Thyroid gland (tissue), 4 donors: ENCODE measurements around the gene APCDD1L. TPM values are rescaled to one million over a fixed set of nuclear protein-coding genes. Genes with fewer than 3 reads are reported as not detected.

Source experiments
- DNase-seq, 2 donors: peaks; one replicate each; pipeline ENCODE4 v3.0.0-alpha.2; 2019
- H3K27ac ChIP-seq, 3 donors: fragments of 200-600 bp; sonication (generic); 1 replicate in 2 of 3; 2 replicates in 1 of 3; pipeline ENCODE4 v1.5.1; 2016 to 2019; ENCODE audit warnings: mild to moderate bottlenecking in 1 of 3, moderate library complexity in 1 of 3
- H3K27me3 ChIP-seq: fragments of 200-600 bp; sonication (generic); one replicate; pipeline ENCODE4 v1.5.1; 2019
- H3K36me3 ChIP-seq, 2 donors: fragments of 200-600 bp; sonication (generic); one replicate each; pipeline ENCODE4 v1.5.1; 2016 to 2019
- H3K4me1 ChIP-seq, 2 donors: fragments of 200-600 bp; sonication (generic); one replicate each; pipeline ENCODE4 v1.5.1; 2017 to 2019
- H3K4me3 ChIP-seq, 3 donors: fragments of 200-600 bp; sonication (generic); replicated peaks in 1 of 3; 1 replicate in 2 of 3; 2 replicates in 1 of 3; pipeline ENCODE4 v1.5.1; 2016; ENCODE audit warnings: mild to moderate bottlenecking in 1 of 3
- H3K9me3 ChIP-seq: fragments of 200-600 bp; sonication (generic); one replicate; pipeline ENCODE4 v1.5.1; 2017
- CTCF ChIP-seq, 6 experiments: fragments of 200-600 bp in 3 of 6; fragments of 450-650 bp in 3 of 6; sonication (generic) in 3 of 6; IDR thresholded peaks; one replicate each; pipeline ENCODE4 v1.5.1; 2016 to 2019; ENCODE audit warnings: antibody characterized with exemption in 6 of 6, mild to moderate bottlenecking in 2 of 6, inconsistent platforms in 1 of 6, moderate library complexity in 1 of 6
- POLR2A ChIP-seq, 2 donors: fragments of 450-650 bp; IDR thresholded peaks; one replicate each; pipeline ENCODE4 v1.6.1; 2017; ENCODE audit warnings: antibody characterized with exemption in 2 of 2, mild to moderate bottlenecking in 2 of 2, moderate library complexity in 1 of 2
- WGBS, 2 donors: methylation state at CpG; one replicate each; pipeline ENCODE4 v1.1.5; 2017; 5-methylcytosine and 5-hydroxymethylcytosine counted together
- intact Hi-C: fragments of 100-400 bp; cut with DNase I; formaldehyde crosslinking; loops from one replicate; pipeline ENCODE4 v1.15.1; 2023
- total RNA-seq, 4 donors: library from RNA; depleted of rRNA; stranded (reverse); fragments of >200 nt; gene quantifications; one replicate each; pipeline ENCODE4 v1.2.3, GENCODE V29; 2016

APCDD1L gene
- total RNA-seq, 4 donors from 2014 or later: 0.11 TPM; not detected in 3

- H3K36me3 ChIP-seq: peaks cover 7 to 16% of the 10 kb centered on the region in 2 donors
- no peaks in the 10 kb centered on the region for H3K27me3 ChIP-seq
- no peak overlapping the region for H3K4me3 ChIP-seq
- no peak overlapping the region for H3K27ac ChIP-seq
- no peak for DNase-seq
- peaks cover 4 to 23% of the 10 kb centered on the region in 2 donors for H3K4me1 ChIP-seq
- no peaks in the 10 kb centered on the region for H3K9me3 ChIP-seq
- intact Hi-C loops: loop anchor here (5.0 kb wide), 1 partner anchor 208 kb away; no protein-coding TSS in a partner anchor
- 93 to 94% methylated on average over 5 of the region's 5 CpGs for WGBS, 2 donors
- TF ChIP-seq CTCF (IDR thresholded peaks at IDR 0.05): no peak
- TF ChIP-seq POLR2A (IDR thresholded peaks at IDR 0.05): no peak
Observed at GRCh38 chr20:58444746-58445255, 70.4 kb downstream of the APCDD1L start.

DNA sequence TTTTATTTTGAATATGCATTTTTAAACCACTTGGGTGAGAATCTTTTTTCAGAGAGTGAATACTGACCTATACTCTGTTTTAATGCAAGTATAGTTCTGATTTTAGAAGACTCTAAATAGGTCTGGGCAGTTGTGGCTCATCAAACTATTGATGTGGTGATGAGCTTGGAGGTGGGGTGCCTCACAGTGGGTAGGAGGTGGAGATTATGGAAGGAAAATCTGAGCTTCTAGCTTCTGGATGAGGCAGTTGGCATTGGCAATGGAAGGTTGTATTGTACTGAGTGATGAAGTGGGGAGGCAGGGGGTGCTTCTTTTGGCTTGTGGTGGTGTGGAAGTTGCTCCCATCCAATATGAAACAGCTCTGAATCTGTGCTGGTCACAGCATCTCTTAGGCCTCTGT, 73.5 kb downstream of the APCDD1L start:
- Histone ChIP-seq H3K27me3 (no peaks in the 10 kb centered on the region), H3K36me3 (peaks cover 7 to 20% of the 10 kb centered on the region in 2 donors), H3K27ac (no peak overlapping the region), H3K9me3 (no peaks in the 10 kb centered on the region), H3K4me3 (no peak overlapping the region), H3K4me1 (peaks cover 4 to 11% of the 10 kb centered on the region in 2 donors)
- no peak for DNase-seq
- intact Hi-C loops: no loop called here
- TF ChIP-seq POLR2A (IDR thresholded peaks at IDR 0.05) (no peak), CTCF (IDR thresholded peaks at IDR 0.05) (no peak)

DNA sequence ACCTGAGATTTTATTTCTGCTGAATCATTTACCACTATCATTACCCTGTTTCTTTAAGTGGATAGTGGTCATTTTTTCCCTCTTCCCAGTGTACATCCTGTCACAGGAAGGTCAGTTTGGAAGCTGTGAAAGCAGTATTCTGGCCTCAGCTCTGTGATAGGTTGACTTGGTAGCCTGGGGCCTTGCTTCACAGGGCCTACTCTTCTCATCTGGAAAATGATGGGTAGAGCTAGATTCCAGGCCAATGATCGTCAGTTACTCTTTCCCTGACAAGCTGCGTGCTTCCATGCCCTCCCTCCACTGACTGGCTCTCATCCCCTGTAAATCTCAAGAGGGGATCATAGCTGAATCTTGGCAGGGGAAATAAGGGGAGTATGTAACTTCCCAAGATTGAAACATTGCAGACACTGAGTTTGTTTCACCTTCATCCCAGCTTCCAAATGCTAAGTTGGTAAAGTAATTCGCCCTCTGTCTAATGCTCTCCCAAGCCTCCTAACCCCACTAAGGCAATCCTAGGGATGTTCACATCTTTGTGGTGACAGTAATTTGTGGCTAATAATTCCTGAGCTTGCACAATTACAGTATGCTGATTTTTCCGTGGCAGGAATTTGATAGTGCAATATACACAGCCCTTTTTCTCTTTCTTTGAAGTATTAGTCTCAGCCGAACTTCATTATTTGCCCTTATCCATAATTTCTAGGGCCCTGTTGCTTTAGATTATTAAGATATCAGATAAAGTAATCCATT, 75.0 kb downstream of the APCDD1L start:
- Histone ChIP-seq H3K27ac (peak overlapping the region in 1 of 3 donors; percentile 19), H3K9me3 (no peaks in the 10 kb centered on the region), H3K36me3 (peaks cover 7 to 17% of the 10 kb centered on the region in 2 donors), H3K27me3 (no peaks in the 10 kb centered on the region), H3K4me1 (peaks cover 0 to 9% of the 10 kb centered on the region in 2 donors), H3K4me3 (no peak overlapping the region)
- WGBS, 2 donors: 80 to 83% methylated on average over 5 of the region's 5 CpGs
- TF ChIP-seq POLR2A (IDR thresholded peaks at IDR 0.05) (no peak), CTCF (IDR thresholded peaks at IDR 0.05) (no peak)
- intact Hi-C loops: no loop called here
- no peak for DNase-seq

DNA sequence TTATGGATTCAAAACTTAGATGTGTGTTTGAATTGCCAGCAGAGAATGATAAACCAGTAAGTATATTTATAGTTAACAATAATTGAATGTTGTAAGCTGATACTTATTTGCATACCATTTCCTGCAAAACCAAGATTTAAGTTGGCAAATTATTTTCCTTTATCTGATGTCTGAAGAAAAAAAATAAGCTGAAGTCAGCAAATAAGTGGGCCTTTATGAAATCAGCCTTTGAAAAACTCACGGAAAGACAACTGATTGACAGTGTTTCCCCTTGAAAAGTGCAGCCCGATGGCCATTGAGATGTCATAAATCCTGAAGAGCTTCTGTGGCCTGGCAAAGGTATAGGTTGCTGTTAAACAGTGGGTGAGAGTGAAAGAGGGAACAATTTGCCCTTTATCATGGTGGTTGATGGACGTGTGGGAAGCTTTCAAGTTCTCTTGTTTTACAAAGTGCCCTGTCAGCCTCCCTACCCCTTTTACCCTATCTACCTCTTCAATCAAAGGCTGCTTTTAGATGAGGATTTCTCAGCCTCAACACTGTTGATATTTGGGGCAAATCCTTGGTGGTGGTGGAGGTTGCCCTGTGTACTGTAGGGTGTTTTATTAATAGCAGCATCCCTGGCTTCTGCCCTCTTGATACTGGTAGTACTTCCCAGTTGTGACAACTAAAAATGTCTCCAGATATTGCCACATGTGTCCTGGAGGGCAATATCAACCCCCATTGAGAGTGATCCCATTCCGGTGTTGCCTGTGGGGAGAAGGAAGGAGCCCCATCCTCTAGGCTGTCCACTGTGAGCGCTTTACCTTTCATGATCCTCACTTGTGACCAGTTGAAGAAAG, 76.0 kb downstream of the APCDD1L start:
- peaks cover 0 to 11% of the 10 kb centered on the region in 2 donors for H3K36me3 ChIP-seq
- intact Hi-C loops: no loop called here
- H3K27ac ChIP-seq: peak overlapping the region in 2 of 3 donors; percentile 18 to 19
- H3K4me1 ChIP-seq: peaks cover 1 to 17% of the 10 kb centered on the region in 2 donors
- H3K27me3 ChIP-seq: no peaks in the 10 kb centered on the region
- no peak for DNase-seq
- H3K9me3 ChIP-seq: no peaks in the 10 kb centered on the region
- 86 to 88% methylated on average over 5 of the region's 5 CpGs for WGBS, 2 donors
- TF ChIP-seq CTCF (IDR thresholded peaks at IDR 0.05) (no peak), POLR2A (IDR thresholded peaks at IDR 0.05) (no peak)
- no peak overlapping the region for H3K4me3 ChIP-seq
